ENCODE results near the gene SLC25A23.
A peak's percentile ranks its signal among the peaks of the same experiment; 100 is the strongest.

SLC25A23 gene

DNA sequence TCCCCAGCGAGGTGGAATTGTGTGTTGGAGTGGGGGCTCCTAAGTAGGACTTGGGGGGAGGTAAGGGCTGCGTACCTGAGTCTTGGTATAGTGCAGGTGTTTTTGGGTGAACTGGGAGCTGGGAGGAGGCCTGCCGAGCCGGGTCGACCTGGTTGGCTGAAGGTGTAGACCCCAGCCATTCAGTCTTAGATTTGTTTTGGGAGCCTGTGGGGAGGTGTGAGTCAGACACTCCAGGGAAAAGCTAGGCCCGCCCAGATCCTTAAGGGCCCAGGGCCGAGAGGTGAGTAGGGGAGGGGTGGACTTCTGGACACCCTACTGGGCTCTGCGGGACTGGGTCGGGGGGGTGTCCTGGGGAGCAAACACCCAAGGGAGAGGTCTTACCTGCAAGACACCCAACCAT, 5.4 kb upstream of the SLC25A23 start:
- Histone ChIP-seq H3K79me1 (ENCODE audit: low read depth, low read length) (no peaks in the 10 kb centered on the region), H3K4me2 (ENCODE audit: insufficient read depth, low read length, poor library complexity, severe bottlenecking) (no peak overlapping the region), H3K9me3 (replicated peaks in 1 of 2; ENCODE audit: control insufficient read depth in 2 of 2, insufficient read depth in 1 of 2, low read depth in 1 of 2, low read length in 2 of 2) (peaks cover 0 to 2% of the 10 kb centered on the region in 2 donors), H2AFZ (ENCODE audit: low read length) (no peak overlapping the region), H3K9ac (ENCODE audit: low read depth, low read length, poor library complexity) (no peak overlapping the region), H3K27me3 (ENCODE audit: control insufficient read depth in 3 of 3, insufficient read depth in 3 of 3, low read depth in 1 of 3, low read length in 3 of 3) (peaks cover 12 to 70% (median 33%) of the 10 kb centered on the region in 3 experiments), H2AK5ac (ENCODE audit: low read depth, low read length) (peak overlapping the region; percentile 6), H3K27ac (replicated peaks; ENCODE audit: low read length) (no peak overlapping the region), H2BK15ac (ENCODE audit: low read length) (no peak overlapping the region), H3K4ac (ENCODE audit: low read length) (no peak overlapping the region), H3K4me1 (ENCODE audit: control insufficient read depth in 2 of 2, insufficient read depth in 1 of 2, low read depth in 1 of 2, low read length in 2 of 2) (peaks cover 2 to 3% of the 10 kb centered on the region in 2 donors), H3K36me3 (replicated peaks in 1 of 2; ENCODE audit: control insufficient read depth in 2 of 2, insufficient read depth in 2 of 2, low read length in 2 of 2) (no peaks in the 10 kb centered on the region), H2BK12ac (ENCODE audit: low read length) (no peak overlapping the region), H3K14ac (ENCODE audit: low read length) (no peak overlapping the region), H3K18ac (ENCODE audit: low read length) (peak overlapping the region; percentile 42), H3K4me3 (ENCODE audit: low read length in 2 of 2) (no peak overlapping the region), H4K8ac (ENCODE audit: low read depth, low read length) (no peak overlapping the region), H2BK5ac (ENCODE audit: low read length) (no peak overlapping the region), H2BK120ac (ENCODE audit: low read depth, low read length) (no peak overlapping the region), H4K91ac (ENCODE audit: low read depth, low read length, poor library complexity) (no peak overlapping the region), H3K23ac (ENCODE audit: low read depth, low read length, poor library complexity) (no peak overlapping the region)
- DNase-seq (ENCODE audit: low spot score) = no peak
- WGBS, 2 donors (ENCODE audit: extremely low coverage in 2 of 2, insufficient read length in 2 of 2, insufficient replicate concordance in 1 of 2) = no CpG with 5 or more reads among the region's 9 CpGs

DNA sequence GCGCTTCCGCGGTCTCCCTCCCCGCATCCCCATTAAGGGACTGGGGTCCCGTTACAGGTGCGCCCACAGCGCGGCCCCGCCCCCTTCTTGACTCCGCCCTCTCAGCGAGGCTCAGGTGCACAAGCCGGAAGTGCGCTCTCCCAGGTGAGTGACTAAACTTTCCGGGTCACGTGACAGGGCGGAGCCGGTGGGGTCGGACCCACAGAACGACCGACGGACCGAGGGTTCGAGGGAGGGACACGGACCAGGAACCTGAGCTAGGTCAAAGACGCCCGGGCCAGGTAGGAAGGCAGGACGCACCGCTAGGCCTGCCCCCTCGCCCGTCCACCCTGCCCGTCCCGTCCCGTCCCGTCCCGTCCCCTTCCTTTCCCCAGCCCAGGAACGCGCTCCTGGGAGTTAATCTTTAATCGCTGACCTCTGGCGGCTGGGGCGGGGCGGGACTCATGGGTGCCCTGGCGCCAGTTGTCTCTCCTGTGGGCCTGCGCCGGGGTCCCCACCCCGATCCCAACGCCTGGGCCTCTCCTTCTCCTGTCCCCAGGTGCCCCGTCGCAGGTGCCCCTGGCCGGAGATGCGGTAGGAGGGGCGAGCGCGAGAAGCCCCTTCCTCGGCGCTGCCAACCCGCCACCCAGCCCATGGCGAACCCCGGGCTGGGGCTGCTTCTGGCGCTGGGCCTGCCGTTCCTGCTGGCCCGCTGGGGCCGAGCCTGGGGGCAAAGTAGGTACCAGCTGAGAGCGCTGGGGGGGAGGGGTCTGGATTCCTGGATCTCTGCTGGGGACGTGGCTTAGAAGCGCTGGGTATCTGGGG, 4.7 kb upstream of the SLC25A23 start, which contains the start of gene CRB3:
Gene CRB3 (plus strand): TSS at position 202 of the 804 bp plus-strand sequence. CDS start 431 bp downstream, at position 633.
- no peak within 1 kb of the TSS for H3K4ac ChIP-seq (ENCODE audit: low read length)
- H4K8ac ChIP-seq (ENCODE audit: low read depth, low read length) = peak within 1 kb of the TSS; percentile 17
- no peak within 1 kb of the TSS for H3K27ac ChIP-seq (replicated peaks; ENCODE audit: low read length)
- no peaks in the 10 kb centered on the region for H3K79me1 ChIP-seq (ENCODE audit: low read depth, low read length)
- peak within 1 kb of the TSS; percentile 89 for H3K23ac ChIP-seq (ENCODE audit: low read depth, low read length, poor library complexity)
- DNase-seq (ENCODE audit: low spot score) = no peak
- H3K27me3 ChIP-seq (ENCODE audit: control insufficient read depth in 3 of 3, insufficient read depth in 3 of 3, low read depth in 1 of 3, low read length in 3 of 3) = peaks cover 12 to 68% (median 33%) of the 10 kb centered on the region in 3 experiments
- peak within 1 kb of the TSS; percentile 5 for H2BK120ac ChIP-seq (ENCODE audit: low read depth, low read length)
- no peak within 1 kb of the TSS for H2BK12ac ChIP-seq (ENCODE audit: low read length)
- peak within 1 kb of the TSS; percentile 85 for H3K18ac ChIP-seq (ENCODE audit: low read length)
- H2AK5ac ChIP-seq (ENCODE audit: low read depth, low read length) = peak within 1 kb of the TSS; percentile 15
- H3K4me2 ChIP-seq (ENCODE audit: insufficient read depth, low read length, poor library complexity, severe bottlenecking) = peak within 1 kb of the TSS; percentile 45
- no peak within 1 kb of the TSS for H3K14ac ChIP-seq (ENCODE audit: low read length)
- H4K91ac ChIP-seq (ENCODE audit: low read depth, low read length, poor library complexity) = no peak within 1 kb of the TSS
- peak within 1 kb of the TSS; percentile 64 for H2AFZ ChIP-seq (ENCODE audit: low read length)
- H2BK15ac ChIP-seq (ENCODE audit: low read length) = peak within 1 kb of the TSS; percentile 67
- H3K9ac ChIP-seq (ENCODE audit: low read depth, low read length, poor library complexity) = peak within 1 kb of the TSS; percentile 60
- H3K4me1 ChIP-seq (ENCODE audit: control insufficient read depth in 2 of 2, insufficient read depth in 1 of 2, low read depth in 1 of 2, low read length in 2 of 2) = peaks cover 2 to 3% of the 10 kb centered on the region in 2 donors
- peaks cover 0 to 2% of the 10 kb centered on the region in 2 donors for H3K9me3 ChIP-seq (replicated peaks in 1 of 2; ENCODE audit: control insufficient read depth in 2 of 2, insufficient read depth in 1 of 2, low read depth in 1 of 2, low read length in 2 of 2)
- H2BK5ac ChIP-seq (ENCODE audit: low read length) = no peak within 1 kb of the TSS
- WGBS, 2 donors (ENCODE audit: extremely low coverage in 2 of 2, insufficient read length in 2 of 2, insufficient replicate concordance in 1 of 2) = no CpG with 5 or more reads among the region's 65 CpGs
- peak within 1 kb of the TSS in 1 of 2 donors; percentile 52 for H3K4me3 ChIP-seq (ENCODE audit: low read length in 2 of 2)
- no peaks in the 10 kb centered on the region for H3K36me3 ChIP-seq (replicated peaks in 1 of 2; ENCODE audit: control insufficient read depth in 2 of 2, insufficient read depth in 2 of 2, low read length in 2 of 2)

DNA sequence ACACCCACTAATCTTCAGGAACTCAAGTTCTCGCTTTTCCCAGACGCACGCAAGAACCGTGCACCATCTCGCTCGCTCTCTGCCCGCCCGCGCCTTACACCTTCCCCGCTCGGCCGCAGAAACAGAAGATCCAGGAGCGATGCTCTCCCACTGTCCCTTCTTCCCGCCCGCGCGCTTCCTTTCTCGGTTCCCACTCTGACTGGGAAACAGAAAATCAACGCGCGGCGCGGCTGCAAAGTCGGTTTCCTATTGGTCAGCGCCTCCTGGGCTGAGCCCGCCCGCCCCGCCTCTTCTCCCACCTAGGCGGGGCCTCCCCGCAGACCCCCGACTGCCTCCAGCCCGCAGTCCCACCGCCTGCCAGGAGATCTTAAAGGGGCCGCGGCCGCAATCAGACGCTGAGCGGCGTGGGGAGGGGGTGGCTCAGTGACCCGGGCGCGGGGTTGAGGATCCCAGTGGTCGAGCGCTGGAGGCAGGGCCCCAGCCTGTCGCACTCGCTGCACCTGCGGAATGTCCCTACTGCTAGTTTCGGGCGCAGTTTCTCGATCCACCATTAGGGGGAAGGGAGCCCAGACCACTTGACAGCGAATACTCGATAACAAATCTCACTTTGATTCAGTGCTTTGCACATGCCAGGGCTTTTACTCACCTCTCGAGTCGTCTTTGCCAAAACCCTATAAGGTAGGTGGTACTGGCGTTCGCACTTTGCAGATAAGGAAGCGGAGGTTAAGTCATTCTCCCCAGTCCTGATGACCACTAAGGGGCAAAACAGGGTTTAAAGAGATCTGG, 700 bp upstream of the SLC25A23 start:
- Histone ChIP-seq H4K91ac (ENCODE audit: low read depth, low read length, poor library complexity) (no peak overlapping the region), H3K9ac (ENCODE audit: low read depth, low read length, poor library complexity) (peak overlapping the region; percentile 84), H2BK120ac (ENCODE audit: low read depth, low read length) (no peak overlapping the region), H2BK12ac (ENCODE audit: low read length) (no peak overlapping the region), H4K8ac (ENCODE audit: low read depth, low read length) (no peak overlapping the region), H3K36me3 (replicated peaks in 1 of 2; ENCODE audit: control insufficient read depth in 2 of 2, insufficient read depth in 2 of 2, low read length in 2 of 2) (peaks cover 4 to 16% of the 10 kb centered on the region in 2 donors), H3K9me3 (replicated peaks in 1 of 2; ENCODE audit: control insufficient read depth in 2 of 2, insufficient read depth in 1 of 2, low read depth in 1 of 2, low read length in 2 of 2) (peaks cover 2% of the 10 kb centered on the region in 2 donors), H3K14ac (ENCODE audit: low read length) (no peak overlapping the region), H3K23ac (ENCODE audit: low read depth, low read length, poor library complexity) (peak overlapping the region; percentile 85), H3K4me2 (ENCODE audit: insufficient read depth, low read length, poor library complexity, severe bottlenecking) (peak overlapping the region; percentile 94), H3K79me1 (ENCODE audit: low read depth, low read length) (peaks cover 6% of the 10 kb centered on the region), H2AK5ac (ENCODE audit: low read depth, low read length) (no peak overlapping the region), H2AFZ (ENCODE audit: low read length) (peak overlapping the region; percentile 96), H2BK5ac (ENCODE audit: low read length) (peak overlapping the region; percentile 94), H3K4me3 (ENCODE audit: low read length in 2 of 2) (peak overlapping the region; percentile 51 to 85), H3K27me3 (ENCODE audit: control insufficient read depth in 3 of 3, insufficient read depth in 3 of 3, low read depth in 1 of 3, low read length in 3 of 3) (peaks cover 12 to 32% (median 27%) of the 10 kb centered on the region in 3 experiments), H3K27ac (replicated peaks; ENCODE audit: low read length) (peak overlapping the region; percentile 49), H3K4me1 (ENCODE audit: control insufficient read depth in 2 of 2, insufficient read depth in 1 of 2, low read depth in 1 of 2, low read length in 2 of 2) (peaks cover 5 to 7% of the 10 kb centered on the region in 2 donors), H3K18ac (ENCODE audit: low read length) (peak overlapping the region; percentile 92), H2BK15ac (ENCODE audit: low read length) (no peak overlapping the region), H3K4ac (ENCODE audit: low read length) (peak overlapping the region; percentile 53)
- peak; percentile 99 for DNase-seq (ENCODE audit: low spot score)
- WGBS, 2 donors (ENCODE audit: extremely low coverage in 2 of 2, insufficient read length in 2 of 2, insufficient replicate concordance in 1 of 2) = no CpG with 5 or more reads among the region's 57 CpGs
